Stimulated activated CD4-positive, alpha-beta T cell treated with anti-CD3 and anti-CD28 coated beads, Interleukin-1b, Interleukin-23, amount 100 ng/mL, for 48 hours (primary cell): ENCODE data around the gene PPP1CB.
"Not testable (repeated sequence)": the region's sequence is repeated elsewhere in the genome, so short reads cannot be mapped to it uniquely, and the experiment has no call there.

Source experiments
- DNase-seq: peaks from one replicate; pipeline ENCODE4 v3.0.0-alpha.2; 2020

PPP1CB gene

GRCh38 chr2:28780496-28780895, 28.9 kb downstream of the PPP1CB start:
- no peak for DNase-seq

- no peak for DNase-seq
These were observed 30.8 kb downstream of the PPP1CB start for GRCh38 chr2:28782423-28782822.

DNA sequence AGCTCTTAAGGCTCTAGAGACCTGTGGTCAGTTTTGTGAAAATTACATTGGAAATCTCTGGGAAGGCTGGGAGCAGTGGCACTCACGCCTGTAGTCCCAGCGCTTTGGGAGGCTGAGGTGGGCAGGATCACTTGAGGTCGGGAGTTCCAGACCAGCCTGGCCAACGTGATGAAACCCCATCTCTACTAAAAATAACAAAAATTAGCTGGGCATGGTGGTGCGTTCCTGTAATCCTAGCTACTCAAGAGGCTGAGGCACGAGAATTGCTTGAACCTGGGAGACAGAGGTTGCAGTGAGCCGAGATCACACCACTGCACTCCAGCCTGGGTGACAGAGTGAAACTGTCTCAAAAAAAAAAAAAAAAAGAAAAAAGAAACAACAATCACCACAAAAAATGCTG, 32.9 kb downstream of the PPP1CB start:
- not testable (repeated sequence) for DNase-seq

DNA sequence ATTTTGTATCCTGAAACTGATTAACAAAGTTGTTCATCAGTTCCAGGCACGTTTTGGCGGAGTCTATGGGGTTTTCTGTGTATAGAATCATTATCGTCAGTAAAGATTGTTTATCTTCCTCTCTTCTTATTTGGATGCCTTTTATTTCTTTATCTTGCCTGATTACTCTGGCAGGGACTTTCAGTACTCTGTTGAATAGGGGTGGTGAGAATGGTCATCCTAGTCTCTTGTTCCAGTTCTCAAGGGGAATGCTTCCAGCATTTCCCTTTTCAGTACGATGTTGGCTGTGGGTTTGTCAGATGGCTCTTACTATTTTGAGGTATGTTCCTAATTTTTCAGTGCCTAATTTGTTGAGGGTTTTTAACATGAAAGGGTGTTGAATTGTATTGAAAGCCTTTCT, 45.0 kb downstream of the PPP1CB start:
- no peak for DNase-seq

- no peak for DNase-seq
These were observed 50.1 kb downstream of the PPP1CB start for GRCh38 chr2:28801726-28802125.

DNA sequence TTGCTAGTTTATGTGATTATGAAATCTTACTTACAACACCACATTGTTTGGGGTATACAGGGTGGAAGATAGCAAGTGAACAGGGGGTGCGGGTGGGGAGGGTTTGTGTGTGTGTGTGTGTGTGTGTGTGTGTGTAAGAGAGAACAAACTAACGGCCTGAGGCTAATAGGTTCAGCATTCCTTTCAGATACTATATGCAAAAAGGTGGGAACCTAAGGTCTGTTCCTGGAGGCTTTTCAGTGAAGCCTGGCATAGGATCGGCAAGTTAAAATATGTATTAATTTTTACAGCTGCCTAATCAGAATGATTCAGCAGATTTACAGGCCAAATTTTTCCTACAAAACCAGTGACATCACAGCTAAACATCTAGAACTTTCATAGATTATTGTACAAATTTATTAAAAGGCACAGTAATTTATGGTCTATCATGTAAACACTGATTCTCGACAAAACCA, 51.4 kb downstream of the PPP1CB start:
- DNase-seq = no peak

GRCh38 chr2:28809927-28810326, 58.3 kb downstream of the PPP1CB start:
- no peak for DNase-seq

DNA sequence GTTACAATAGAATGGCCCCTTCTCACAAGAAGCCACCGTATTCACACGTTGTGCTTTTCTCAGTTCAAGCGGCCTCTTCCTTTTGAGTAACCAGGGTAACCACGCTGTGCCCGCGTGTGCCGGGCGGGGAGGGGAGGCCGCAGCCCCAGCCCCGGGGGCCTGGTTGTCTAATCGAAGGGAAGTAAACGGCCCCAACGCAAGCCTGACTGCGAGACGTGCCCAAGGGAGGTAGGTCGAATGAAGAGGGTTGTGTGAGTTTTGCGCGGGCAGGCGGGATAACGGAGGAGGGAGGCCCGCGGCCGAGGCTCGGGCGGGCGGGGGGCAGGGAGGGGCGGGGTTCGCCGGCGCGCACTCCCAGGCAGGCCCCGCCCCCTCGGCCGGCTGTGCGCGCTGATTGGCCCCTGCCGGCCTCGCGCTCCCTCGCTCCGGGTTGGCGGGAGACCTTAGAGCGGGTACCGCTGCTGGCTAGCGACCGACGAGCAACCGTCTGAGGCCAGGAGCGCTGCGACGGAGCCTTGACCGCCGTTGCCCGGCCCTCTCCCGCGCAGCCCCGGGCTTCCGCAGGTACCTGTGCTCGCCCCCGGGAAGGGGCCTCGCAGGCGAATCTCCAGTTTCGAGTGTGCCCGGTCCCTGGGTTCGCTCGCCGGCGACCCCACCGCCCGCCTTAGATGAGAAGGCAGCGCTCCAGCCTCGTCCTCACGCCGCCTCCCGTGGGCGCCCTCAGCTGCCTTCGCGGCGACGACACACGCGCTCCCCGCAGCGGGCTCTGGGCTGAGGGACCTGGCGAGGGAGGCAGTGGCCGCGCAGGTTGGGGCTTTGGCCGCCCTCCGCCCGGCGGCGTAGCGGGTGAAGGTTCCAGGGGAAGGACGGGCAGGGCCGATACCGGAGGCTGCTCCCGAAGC, 59.0 kb downstream of the PPP1CB start, which contains the start of gene SPDYA:
TSS of gene SPDYA (plus strand) at position 451 of the 902 bp plus-strand sequence. CDS start 5,181 bp downstream, outside the sequence.
- DNase-seq = peak; percentile 83

GRCh38 chr2:28818053-28818452, 66.4 kb downstream of the PPP1CB start:
- no peak for DNase-seq

GRCh38 chr2:28821295-28821958, 69.8 kb downstream of the PPP1CB start:
- DNase-seq = peak; percentile 51

- no peak for DNase-seq
These were observed 70.4 kb downstream of the PPP1CB start for GRCh38 chr2:28822036-28822435.

GRCh38 chr2:28824207-28824606, 72.6 kb downstream of the PPP1CB start:
- no peak for DNase-seq

GRCh38 chr2:28824870-28825269, 73.2 kb downstream of the PPP1CB start:
- DNase-seq = no peak

DNA sequence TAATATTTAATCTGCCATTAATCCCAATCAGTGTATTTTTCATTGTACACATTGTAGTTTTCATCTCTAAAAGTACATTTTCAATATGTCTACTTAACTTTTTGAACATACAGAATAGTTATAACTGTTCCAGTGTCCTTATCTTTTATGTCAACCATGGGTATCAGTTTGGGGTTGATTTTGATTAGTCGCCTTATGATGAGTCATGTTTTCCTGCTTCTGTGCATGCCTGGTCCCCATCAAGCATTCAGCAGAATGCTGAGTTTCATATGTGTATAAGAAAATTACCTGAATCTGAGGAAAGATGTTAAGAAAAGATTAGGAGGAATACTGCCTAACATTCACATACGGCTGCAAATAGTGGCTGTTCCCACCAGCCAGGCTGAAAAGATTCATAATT, 76.8 kb downstream of the PPP1CB start:
- DNase-seq = no peak

- DNase-seq = no peak
These were observed 82.3 kb downstream of the PPP1CB start for GRCh38 chr2:28833740-28834470.

DNA sequence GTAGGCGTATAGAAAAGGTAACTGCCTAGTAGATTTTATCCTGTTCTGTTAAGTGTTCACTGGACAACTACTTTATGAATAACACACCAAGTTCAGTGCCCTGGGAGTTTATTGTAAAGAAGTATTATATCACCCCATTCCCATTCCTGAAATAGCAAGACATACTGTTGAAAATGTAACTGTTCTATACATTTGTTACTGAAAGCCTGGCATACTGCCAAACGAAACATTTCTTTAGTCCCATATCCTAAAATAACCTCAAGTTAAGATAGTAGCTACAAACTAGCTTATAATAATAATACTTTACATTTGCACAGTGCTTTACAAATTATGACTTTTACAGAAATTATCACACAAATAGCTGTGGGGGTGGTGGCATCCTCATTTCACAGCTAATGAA, 84.2 kb downstream of the PPP1CB start:
- no peak for DNase-seq

DNA sequence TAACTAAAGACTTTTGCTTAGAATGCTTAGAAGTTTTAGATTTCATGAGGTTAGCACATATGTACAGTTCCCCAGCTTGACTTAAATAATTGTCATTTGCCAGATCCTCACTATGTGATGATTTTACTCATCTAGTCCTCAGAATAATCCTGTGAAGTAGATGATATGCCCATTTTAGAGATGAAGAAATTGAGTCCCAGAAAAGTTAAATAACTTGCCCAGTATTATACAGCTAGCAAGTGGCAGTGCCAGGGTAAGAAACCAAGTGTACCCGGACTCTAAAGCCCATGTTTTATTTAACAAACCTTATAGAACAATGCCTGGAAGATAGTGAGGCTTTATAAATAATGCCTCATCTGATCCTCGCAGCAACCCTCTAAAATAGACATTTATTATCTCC, 87.3 kb downstream of the PPP1CB start:
- no peak for DNase-seq

DNA sequence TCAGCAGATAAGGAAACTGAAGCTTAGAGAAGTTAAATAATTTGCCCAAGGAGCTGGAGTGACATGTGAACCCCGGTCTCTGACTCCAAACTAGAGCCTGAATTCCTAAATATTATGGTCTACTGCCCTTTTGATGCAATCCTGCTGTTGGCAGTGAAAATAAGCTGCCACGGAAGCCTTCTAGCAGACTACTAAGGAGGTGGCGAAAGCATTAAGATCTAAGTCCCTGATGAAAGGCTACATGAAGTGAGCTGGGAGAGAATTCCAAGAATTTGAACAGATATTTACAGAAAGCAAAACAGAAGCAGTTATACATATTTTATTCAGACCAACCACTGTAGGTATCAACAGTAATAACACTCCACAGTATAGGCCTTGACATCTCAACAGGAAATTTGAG, 90.4 kb downstream of the PPP1CB start:
- DNase-seq = no peak
